ENCODE data around the gene FAM111A. TPM values are rescaled to one million over a fixed set of nuclear protein-coding genes. Genes with fewer than 3 reads are reported as not detected.
"Not testable (repeated sequence)": the region's sequence is repeated elsewhere in the genome, so short reads cannot be mapped to it uniquely, and the experiment has no call there.

The FAM111A gene
- total and polyA plus RNA-seq, 9 of the 15 experiments (the other 6 are each of a cell fraction or from before 2014, with no cell fraction given): 14.8 to 30.6 (median 20.1) TPM

GRCh38 chr11:59095225-59095624, 47.4 kb upstream of the FAM111A start:
- H4K20me1 ChIP-seq (replicated peaks; ENCODE audit: control insufficient read depth, insufficient read depth, low read length); H3K9ac ChIP-seq (ENCODE audit: insufficient read depth in 1 of 2, low read depth in 2 of 2, low read length in 2 of 2); CTCF ChIA-PET (ENCODE audit: low intra/inter-chr PET ratio); H3K9me3 ChIP-seq (replicated peaks; ENCODE audit: control insufficient read depth, insufficient read depth, low read depth, low read length); H3K9me1 ChIP-seq (ENCODE audit: control insufficient read depth, insufficient read depth, low read length); POLR2A ChIA-PET; FAIRE-seq; BruUV-seq (replicated peaks); H3K27me3 ChIP-seq (ENCODE audit: control insufficient read depth in 2 of 2, insufficient read depth in 2 of 2, low read length in 2 of 2); intact Hi-C loops (cut with micrococcal nuclease); DNase-seq (ENCODE audit: extremely low read depth in 1 of 4, low spot score in 3 of 4); H3K4me3 ChIP-seq; H3K4me2 ChIP-seq (ENCODE audit: insufficient read depth, low read length); H3K36me3 ChIP-seq (ENCODE audit: control insufficient read depth, insufficient read depth, low read length); H2AFZ ChIP-seq (ENCODE audit: low read depth, low read length); in situ Hi-C loops (cut with MboI); H3K27ac ChIP-seq (ENCODE audit: extremely low read depth, low read depth, low read length); H3K4me1 ChIP-seq (replicated peaks in 1 of 2; ENCODE audit: control insufficient read depth in 2 of 2, insufficient read depth in 2 of 2, low read length in 2 of 2); H3K79me2 ChIP-seq (ENCODE audit: control insufficient read depth, insufficient read depth, low read length); ATAC-seq: not testable (repeated sequence)
- WGBS (ENCODE audit: insufficient coverage, low coverage, missing lambda C conversion rate): 0% methylated on average over 1 of the region's 1 CpG

GRCh38 chr11:59095972-59096575, 46.6 kb upstream of the FAM111A start:
- ATAC-seq; in situ Hi-C loops (cut with MboI); FAIRE-seq; H3K27ac ChIP-seq (ENCODE audit: extremely low read depth, low read depth, low read length); H3K36me3 ChIP-seq (ENCODE audit: control insufficient read depth, insufficient read depth, low read length); H3K4me1 ChIP-seq (replicated peaks in 1 of 2; ENCODE audit: control insufficient read depth in 2 of 2, insufficient read depth in 2 of 2, low read length in 2 of 2); H2AFZ ChIP-seq (ENCODE audit: low read depth, low read length); H3K9me1 ChIP-seq (ENCODE audit: control insufficient read depth, insufficient read depth, low read length); H3K9ac ChIP-seq (ENCODE audit: insufficient read depth in 1 of 2, low read depth in 2 of 2, low read length in 2 of 2); H4K20me1 ChIP-seq (replicated peaks; ENCODE audit: control insufficient read depth, insufficient read depth, low read length); H3K4me3 ChIP-seq; H3K79me2 ChIP-seq (ENCODE audit: control insufficient read depth, insufficient read depth, low read length); H3K27me3 ChIP-seq (ENCODE audit: control insufficient read depth in 2 of 2, insufficient read depth in 2 of 2, low read length in 2 of 2); H3K9me3 ChIP-seq (replicated peaks; ENCODE audit: control insufficient read depth, insufficient read depth, low read depth, low read length); BruUV-seq (replicated peaks); intact Hi-C loops (cut with micrococcal nuclease); DNase-seq (ENCODE audit: extremely low read depth in 1 of 4, low spot score in 3 of 4); H3K4me2 ChIP-seq (ENCODE audit: insufficient read depth, low read length); CTCF ChIA-PET (ENCODE audit: low intra/inter-chr PET ratio): not testable (repeated sequence)
- 0% methylated on average over 5 of the region's 5 CpGs for WGBS (ENCODE audit: insufficient coverage, low coverage, missing lambda C conversion rate)
- POLR2A ChIA-PET: interaction anchor here (0.6 kb wide), 1 partner anchor 584 kb away, joined by 3 read pairs; no protein-coding TSS in a partner anchor
